ENCODE measurements around the gene LAMP5.

The LAMP5 gene

GRCh38 chr20:9501473-9501872 is 12.9 kb upstream of the LAMP5 start:
- DNase-seq, result no peak

GRCh38 chr20:9503526-9504245 is 10.7 kb upstream of the LAMP5 start:
- DNase-seq, result no peak

- no peak for DNase-seq
Measured at GRCh38 chr20:9506280-9506821, 8.0 kb upstream of the LAMP5 start.

GRCh38 chr20:9506964-9507369 is 7.4 kb upstream of the LAMP5 start:
- no peak for DNase-seq

- DNase-seq, result no peak
Measured at GRCh38 chr20:9507544-9508239, 6.7 kb upstream of the LAMP5 start.

DNA sequence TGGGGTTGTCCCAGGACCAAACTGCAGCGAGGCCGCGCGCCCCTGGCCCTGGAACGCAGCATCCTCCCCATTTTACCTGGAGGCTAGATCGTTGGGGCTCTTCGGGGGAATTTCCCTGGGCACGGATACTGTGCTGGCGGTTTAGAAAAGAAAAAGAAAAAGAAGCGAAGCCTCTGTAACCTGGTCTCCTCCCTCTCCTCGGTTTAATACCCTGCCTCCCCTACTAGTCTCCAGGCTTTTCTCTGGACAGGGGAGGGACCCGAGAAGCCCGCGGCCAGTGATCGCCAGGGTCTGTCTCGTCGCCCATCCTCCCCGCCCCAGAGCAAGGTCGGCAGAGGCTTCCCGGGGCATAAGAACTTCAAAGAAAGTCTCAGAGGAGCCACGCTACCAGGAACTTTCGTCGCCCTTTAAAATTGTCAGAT is 6.1 kb upstream of the LAMP5 start:
- no peak for DNase-seq

- DNase-seq, result no peak
Measured at GRCh38 chr20:9508696-9509178, 5.7 kb upstream of the LAMP5 start.

GRCh38 chr20:9509246-9509645 is 5.1 kb upstream of the LAMP5 start:
- no peak for DNase-seq

DNA sequence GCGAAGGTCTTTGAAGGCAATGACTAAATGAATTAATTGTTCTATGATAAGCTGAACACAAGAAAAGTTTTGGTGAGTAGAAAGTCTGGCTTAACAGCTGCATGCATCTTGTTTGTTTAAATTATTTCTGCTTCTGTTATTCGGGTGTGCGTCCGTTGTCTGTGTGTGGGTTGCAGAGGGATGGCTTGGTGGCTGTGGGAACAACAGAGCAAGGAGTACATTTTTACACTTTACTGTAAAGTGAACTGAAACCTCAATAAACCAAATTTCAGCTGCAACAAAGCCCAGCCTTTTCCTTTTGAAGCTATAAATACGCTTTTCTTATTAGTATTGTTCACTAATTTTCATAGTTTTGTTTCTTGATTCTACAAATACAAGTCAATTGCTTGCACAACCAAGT is 3.5 kb upstream of the LAMP5 start:
- DNase-seq, result no peak

DNA sequence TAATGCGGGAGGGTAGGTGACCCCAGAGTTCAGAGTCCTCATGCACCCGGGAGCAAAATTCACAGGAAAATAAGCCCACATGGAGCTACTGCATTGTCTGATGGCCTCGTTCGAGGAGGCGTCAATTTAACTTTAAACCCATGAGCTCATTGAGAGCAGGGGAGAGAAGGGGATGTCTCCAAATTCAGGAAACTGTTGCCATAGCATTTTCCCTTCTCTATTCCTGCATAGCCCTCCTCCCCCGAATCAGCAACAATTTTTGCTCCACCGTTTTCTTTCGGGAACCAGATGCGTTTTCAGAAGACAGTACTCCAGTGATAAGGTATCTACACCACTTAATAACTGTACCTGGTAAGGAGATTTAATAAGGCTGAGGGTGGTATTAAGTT is 324 bp upstream of the LAMP5 start:
- no peak for DNase-seq

DNA sequence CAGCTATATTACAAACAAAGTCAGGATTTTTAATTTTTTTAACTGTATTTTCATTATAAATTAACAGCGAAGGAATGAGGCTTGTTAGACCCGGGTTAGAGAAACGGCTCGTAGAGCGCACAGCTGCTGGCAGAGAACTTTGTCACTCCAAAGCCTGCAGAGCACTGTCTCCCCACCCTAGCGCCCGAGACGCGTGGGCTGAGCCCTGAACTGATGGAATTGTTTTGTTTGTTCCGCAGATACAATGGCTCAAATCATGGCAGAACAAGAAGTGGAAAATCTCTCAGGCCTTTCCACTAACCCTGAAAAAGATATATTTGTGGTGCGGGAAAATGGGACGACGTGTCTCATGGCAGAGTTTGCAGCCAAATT is 810 bp downstream of the LAMP5 start:
- DNase-seq, result no peak

DNA sequence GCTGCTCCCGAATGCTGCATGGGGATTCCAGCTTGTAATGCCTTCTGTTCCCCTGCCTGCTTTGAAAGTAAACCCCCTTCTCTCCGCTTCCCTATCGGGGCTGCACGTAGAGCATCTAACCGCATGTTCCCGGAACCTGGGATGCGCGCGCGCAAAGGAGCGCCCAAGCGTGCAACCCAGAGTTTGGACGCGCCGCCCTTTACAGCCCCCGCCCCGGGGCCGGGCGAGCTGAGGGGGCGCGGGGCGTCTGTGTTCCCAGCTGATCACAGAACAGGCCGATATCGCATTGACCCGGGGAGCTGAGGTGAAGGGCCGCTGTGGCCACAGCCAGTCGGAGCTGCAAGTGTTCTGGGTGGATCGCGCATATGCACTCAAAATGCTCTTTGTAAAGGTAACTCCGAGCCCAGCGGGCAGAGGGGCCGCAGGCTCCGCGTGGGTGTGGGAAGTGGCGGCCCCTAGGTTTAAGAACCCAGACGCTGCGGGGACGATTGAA is 1.4 kb downstream of the LAMP5 start:
- no peak for DNase-seq

DNA sequence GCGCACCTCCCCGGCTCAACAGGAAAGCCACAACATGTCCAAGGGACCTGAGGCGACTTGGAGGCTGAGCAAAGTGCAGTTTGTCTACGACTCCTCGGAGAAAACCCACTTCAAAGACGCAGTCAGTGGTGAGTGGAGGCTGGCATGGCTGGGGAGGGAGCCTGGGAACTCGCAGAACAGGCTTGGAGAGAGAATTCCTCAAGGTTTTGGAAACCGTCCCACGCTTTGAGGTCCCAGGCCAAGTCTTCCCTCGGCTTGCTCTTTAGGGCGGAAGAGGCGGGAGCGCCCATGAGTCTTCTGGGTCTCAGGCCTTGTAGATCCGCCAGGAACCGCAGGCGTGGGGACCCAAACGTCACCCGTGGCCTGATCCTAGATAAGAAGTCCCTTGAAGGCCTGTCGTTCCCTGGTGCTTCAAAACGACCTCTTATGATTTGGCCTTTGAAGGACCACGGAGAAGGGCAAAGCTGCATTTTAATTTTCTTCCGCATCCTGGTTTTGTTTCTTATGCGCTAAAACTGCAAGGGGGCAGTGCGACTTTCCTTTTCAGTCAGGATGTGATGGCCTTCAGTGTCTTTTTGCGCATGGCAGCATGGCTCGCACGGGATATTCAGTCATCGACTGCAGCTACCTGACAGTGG is 2.0 kb downstream of the LAMP5 start:
- no peak for DNase-seq

DNA sequence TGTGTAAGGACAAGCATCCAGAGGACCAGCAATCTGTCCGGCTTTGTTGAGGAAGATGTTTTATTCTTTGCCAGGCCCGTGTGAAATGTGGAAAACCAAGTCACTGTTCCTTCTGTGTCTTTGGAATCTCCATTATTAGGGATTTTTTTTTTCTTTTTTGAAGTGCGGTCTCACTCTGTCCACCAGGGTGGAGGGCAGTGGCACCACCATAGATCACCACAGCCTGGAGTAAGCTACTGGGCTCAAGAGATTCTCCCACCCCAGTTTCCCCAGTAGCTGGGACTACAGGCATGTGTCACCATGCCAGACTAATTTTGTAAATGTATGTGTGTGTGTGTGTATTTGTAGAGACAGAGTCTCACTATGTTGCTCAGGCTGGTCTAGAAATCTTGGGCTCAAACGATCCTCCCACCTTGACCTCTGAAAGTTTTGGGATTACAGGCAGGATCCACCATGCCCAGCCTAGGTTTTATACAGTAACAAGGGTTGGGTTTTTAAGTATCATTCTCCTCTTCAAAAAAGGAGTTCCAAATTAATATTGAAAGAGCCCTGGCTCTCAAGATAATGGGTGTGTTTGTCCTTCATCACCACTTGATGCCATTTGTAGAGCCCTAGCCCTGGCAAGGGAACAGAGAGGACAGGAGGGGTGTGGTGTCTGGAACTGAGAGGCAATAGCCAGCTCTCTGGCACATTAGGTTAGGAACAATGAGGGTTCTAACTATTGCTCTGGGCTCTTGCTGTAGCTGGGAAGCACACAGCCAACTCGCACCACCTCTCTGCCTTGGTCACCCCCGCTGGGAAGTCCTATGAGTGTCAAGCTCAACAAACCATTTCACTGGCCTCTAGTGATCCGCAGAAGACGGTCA is 3.1 kb downstream of the LAMP5 start:
- DNase-seq, result no peak

DNA sequence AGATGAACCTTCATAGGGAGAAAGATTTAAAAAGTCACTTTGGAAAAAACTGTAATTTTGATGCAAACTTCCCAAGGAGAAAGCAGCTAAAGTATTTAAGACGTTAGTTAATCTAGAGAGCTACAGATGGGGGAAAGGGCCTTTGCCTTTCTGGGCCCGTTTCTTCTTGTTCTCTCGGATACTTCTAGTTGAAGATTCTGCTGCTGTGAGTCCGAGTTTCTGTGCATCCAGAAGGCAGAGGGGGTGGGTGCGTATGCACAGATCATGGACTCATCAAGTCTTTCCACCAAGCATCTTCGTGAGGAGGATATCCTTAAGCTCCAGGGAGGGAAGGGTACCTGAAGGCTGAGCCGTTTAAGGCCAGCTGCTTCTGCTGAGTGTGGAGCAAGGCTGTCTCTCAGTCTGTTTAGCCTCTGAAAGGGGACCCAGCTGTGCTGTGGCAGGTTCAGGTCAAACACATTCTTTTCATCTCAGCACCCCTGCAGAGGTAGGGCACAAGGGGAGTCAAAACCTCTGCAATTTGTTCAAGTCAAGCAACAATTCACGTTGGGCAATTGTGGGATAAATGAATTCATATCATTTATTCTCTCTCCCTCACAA is 4.3 kb downstream of the LAMP5 start:
- DNase-seq, result no peak

DNA sequence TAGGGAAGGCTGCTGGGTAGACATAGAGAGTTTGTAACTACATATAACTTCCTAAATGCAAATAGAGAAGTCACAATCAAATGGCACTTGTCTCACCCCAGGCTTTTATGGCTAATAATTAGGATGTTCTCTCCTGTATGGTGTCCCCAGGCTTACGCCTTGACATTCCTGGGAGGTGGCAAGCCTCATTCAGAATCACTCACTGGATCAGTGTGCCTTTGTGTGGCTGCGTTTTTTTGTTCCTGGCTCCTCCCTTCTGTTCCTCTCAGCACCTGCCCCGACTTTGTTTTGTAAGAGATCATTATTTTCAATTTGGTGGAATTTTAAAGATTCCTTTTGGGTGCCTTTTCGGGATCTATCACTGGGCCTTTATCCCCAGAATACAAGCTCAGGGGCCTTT is 5.7 kb downstream of the LAMP5 start:
- DNase-seq, result no peak

DNA sequence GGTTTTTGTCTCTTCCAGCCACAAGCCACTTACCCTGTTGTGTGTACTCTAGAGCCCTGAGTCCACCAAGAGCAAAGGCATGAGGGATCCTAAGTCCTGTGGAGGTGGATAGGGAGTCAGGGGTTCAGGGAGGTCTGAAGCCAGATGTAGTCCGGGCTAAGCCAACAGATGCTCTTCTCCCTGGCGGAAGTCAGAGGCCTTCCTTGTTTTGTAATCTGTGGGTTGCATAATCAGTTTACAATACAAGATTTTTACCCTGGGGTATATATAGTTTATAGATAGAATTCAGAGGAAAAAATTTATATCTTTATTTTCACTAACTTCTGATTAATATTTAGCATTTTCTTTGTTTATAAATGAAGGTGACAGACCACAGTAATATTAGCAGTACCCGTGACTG is 9.2 kb downstream of the LAMP5 start:
- no peak for DNase-seq

DNA sequence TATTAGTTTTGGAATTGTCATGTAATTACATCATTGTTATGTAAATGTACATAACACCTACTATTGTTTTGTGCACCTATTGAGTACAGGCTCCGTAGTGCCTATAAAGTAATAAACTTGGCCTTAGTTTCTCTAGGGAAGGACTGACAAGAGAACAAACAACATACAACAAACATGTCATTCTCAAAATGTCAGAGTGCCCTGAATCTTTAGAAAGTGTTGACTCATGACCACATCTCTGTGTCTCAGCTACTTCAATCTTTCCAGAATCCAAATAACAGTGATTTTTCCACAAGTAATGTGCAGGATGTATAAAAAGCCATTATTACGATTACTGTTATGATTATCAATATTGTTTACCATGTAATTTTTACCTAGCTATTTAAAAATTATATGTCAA is 17.2 kb downstream of the LAMP5 start:
- DNase-seq, result no peak

DNA sequence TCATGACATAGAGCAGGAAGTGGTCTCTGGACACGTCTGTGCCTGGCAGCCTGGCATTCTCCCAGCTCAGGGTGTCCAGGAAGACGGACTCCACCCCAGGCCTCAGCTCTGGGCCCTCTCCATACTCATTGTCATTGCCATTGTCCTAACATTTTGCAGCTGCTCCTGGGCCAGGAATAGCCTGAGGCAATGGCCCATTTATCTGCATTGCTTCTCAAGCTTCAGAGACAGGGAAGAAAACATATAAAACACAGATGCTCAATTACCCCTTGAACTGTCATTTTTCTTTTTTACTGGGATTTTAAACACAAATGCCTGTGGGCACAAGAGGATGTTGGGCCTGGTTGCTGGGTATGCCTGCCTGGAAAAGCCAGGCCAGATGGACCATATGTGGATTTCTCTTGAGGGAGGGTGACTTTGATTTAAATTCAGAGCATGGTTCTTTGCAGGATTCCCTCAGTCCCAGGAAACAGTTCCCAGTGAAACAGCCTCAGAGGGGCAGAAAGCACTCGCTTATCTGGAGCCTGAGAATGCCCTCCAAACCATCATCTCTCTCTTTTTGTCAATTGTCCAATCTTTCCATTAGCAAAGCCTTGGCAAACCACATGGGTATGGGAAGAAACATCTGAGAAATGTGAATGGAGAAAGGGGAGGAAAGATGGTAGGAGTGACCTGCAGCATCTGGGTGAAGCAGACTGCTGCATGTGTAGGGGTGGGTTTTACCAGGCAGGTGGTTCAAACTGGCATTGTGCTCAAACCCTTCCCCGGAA is 17.9 kb downstream of the LAMP5 start:
- no peak for DNase-seq

DNA sequence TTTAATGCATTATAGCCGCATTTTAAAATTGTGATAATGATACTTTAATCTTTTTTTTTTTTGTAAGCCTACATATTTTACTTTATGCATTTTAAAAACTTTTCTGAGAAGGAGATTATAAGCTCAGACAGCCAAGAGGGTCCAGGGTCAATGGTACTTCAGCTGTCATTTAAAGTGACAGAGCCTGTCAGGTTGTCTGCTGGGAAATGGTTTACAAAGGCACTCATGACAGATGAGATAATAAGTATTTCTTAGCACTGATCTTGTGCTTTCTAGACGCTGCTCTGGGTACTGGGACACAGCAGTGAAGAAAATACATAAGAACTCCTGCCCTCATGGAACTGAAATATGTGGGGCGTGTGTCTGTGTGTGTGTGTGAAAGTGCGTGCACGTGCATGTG is 19.6 kb downstream of the LAMP5 start:
- DNase-seq, result no peak

DNA sequence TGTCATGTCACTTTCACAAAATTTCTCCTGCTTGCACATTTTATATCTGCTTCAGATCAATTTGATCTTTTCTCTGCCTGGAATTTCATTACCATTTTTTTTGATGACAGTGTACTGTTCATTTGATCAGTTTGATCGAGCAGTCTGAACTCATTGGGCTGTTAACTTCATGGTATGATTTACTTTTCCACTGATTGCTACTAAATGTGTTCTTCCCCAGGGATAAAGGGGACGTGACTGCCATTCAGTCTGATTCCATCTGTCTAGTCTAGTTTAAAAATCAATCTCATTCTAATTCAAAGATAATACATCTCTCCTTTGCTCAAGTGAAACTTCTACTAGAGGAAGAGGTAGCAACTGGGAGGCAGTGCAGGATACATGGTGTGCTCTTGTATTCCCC is 21.1 kb downstream of the LAMP5 start:
- no peak for DNase-seq

- DNase-seq, result no peak
Measured at GRCh38 chr20:9543214-9543613, 28.8 kb downstream of the LAMP5 start.
